ENCODE measurements around the gene TBC1D24. TPM values are rescaled to one million over a fixed set of nuclear protein-coding genes. Genes with fewer than 3 reads are reported as not detected.

TBC1D24 gene
- polyA plus RNA-seq, 3 donors, result 0.76 to 5.9 (median 2.1) TPM

- 97% methylated on average over 12 of the region's 13 CpGs for WGBS (ENCODE audit: insufficient coverage)
- H3K27me3 Mint-ChIP-seq (ENCODE audit: low read depth in 3 of 3), result peaks cover 2% of the 10 kb centered on the region in 3 donors
- no peak overlapping the region for H3K4me2 ChIP-seq (replicated peaks; ENCODE audit: extremely low read depth, low read length, poor library complexity, severe bottlenecking)
- peaks cover 14% of the 10 kb centered on the region for H3K4me1 Mint-ChIP-seq
- no peak for DNase-seq
- no peaks in the 10 kb centered on the region for H4K20me1 ChIP-seq (ENCODE audit: insufficient read depth, low read length)
- peaks cover 0 to 5% (median 2%) of the 10 kb centered on the region in 7 donors for H3K9me3 Mint-ChIP-seq
- no peaks in the 10 kb centered on the region for H3K9me3 ChIP-seq (replicated peaks in 1 of 2; ENCODE audit: control insufficient read depth in 1 of 2, insufficient read depth in 1 of 2, low read length in 2 of 2)
- intact Hi-C loops (cut with micrococcal nuclease), result no loop called here
- H3K27me3 ChIP-seq (ENCODE audit: control insufficient read depth in 2 of 2, insufficient read depth in 2 of 2, low read length in 2 of 2), result no peaks in the 10 kb centered on the region
- peaks cover 17 to 21% of the 10 kb centered on the region in 2 donors for H3K4me1 ChIP-seq (ENCODE audit: control insufficient read depth in 1 of 2, insufficient read depth in 2 of 2, low read length in 2 of 2)
- no peak overlapping the region for H3K9ac ChIP-seq (ENCODE audit: insufficient read depth, low read length, poor library complexity, severe bottlenecking)
- H3K36me3 Mint-ChIP-seq, result peaks cover 24 to 25% of the 10 kb centered on the region in 2 donors
- no peak overlapping the region for H2AFZ ChIP-seq (ENCODE audit: insufficient read depth, low read depth, low read length, poor library complexity, severe bottlenecking)
- no peak overlapping the region for H3K4me3 Mint-ChIP-seq
- no peak for TF ChIP-seq CTCF (IDR thresholded peaks at IDR 0.05)
- H3K4me3 ChIP-seq (replicated peaks in 1 of 3; ENCODE audit: low read depth in 2 of 3, low read length in 3 of 3), result no peak overlapping the region
- peaks cover 29% of the 10 kb centered on the region for H3K79me2 ChIP-seq (ENCODE audit: insufficient read depth, low read length)
- H3K27ac Mint-ChIP-seq, result peak overlapping the region in 1 of 7 donors; percentile 56
- H3K36me3 ChIP-seq (replicated peaks in 1 of 2; ENCODE audit: control insufficient read depth in 1 of 2, insufficient read depth in 2 of 2, low read length in 2 of 2), result peaks cover 15 to 27% of the 10 kb centered on the region in 2 donors
- no peak overlapping the region for H3K27ac ChIP-seq (ENCODE audit: low read depth in 1 of 2, low read length in 2 of 2)
Measured at GRCh38 chr16:2492292-2492691, 17.4 kb downstream of the TBC1D24 start.

GRCh38 chr16:2493605-2494004 is 18.7 kb downstream of the TBC1D24 start:
- H3K36me3 ChIP-seq (replicated peaks in 1 of 2; ENCODE audit: control insufficient read depth in 1 of 2, insufficient read depth in 2 of 2, low read length in 2 of 2), result peaks cover 20 to 39% of the 10 kb centered on the region in 2 donors
- H3K9me3 ChIP-seq (replicated peaks in 1 of 2; ENCODE audit: control insufficient read depth in 1 of 2, insufficient read depth in 1 of 2, low read length in 2 of 2), result no peaks in the 10 kb centered on the region
- peaks cover 5 to 8% of the 10 kb centered on the region in 2 donors for H3K4me1 ChIP-seq (ENCODE audit: control insufficient read depth in 1 of 2, insufficient read depth in 2 of 2, low read length in 2 of 2)
- H4K20me1 ChIP-seq (ENCODE audit: insufficient read depth, low read length), result no peaks in the 10 kb centered on the region
- Mint-ChIP-seq H3K27ac (peak overlapping the region in 1 of 7 donors; percentile 46), H3K4me1 (peaks cover 4% of the 10 kb centered on the region), H3K9me3 (peaks cover 0 to 5% (median 2%) of the 10 kb centered on the region in 7 donors), H3K27me3 (ENCODE audit: low read depth in 3 of 3) (no peaks in the 10 kb centered on the region), H3K36me3 (peaks cover 32 to 37% of the 10 kb centered on the region in 2 donors), H3K4me3 (no peak overlapping the region)
- no peak overlapping the region for H3K4me2 ChIP-seq (replicated peaks; ENCODE audit: extremely low read depth, low read length, poor library complexity, severe bottlenecking)
- H3K9ac ChIP-seq (ENCODE audit: insufficient read depth, low read length, poor library complexity, severe bottlenecking), result no peak overlapping the region
- no peak overlapping the region for H2AFZ ChIP-seq (ENCODE audit: insufficient read depth, low read depth, low read length, poor library complexity, severe bottlenecking)
- WGBS (ENCODE audit: insufficient coverage), result 99% methylated on average over 6 of the region's 6 CpGs
- TF ChIP-seq CTCF (IDR thresholded peaks at IDR 0.05), result no peak
- H3K27me3 ChIP-seq (ENCODE audit: control insufficient read depth in 2 of 2, insufficient read depth in 2 of 2, low read length in 2 of 2), result no peaks in the 10 kb centered on the region
- intact Hi-C loops (cut with micrococcal nuclease), result no loop called here
- no peak for DNase-seq
- H3K79me2 ChIP-seq (ENCODE audit: insufficient read depth, low read length), result peaks cover 25% of the 10 kb centered on the region
- peak overlapping the region in 1 of 2 donors; percentile 18 for H3K27ac ChIP-seq (ENCODE audit: low read depth in 1 of 2, low read length in 2 of 2)
- H3K4me3 ChIP-seq (replicated peaks in 1 of 3; ENCODE audit: low read depth in 2 of 3, low read length in 3 of 3), result no peak overlapping the region
